ENCODE data around the gene RGS12. TPM values are rescaled to one million over a fixed set of nuclear protein-coding genes. Genes with fewer than 3 reads are reported as not detected.

RGS12 gene
- total and polyA plus RNA-seq, 2 experiments from 2014 or later = 8.0 to 19.0 TPM

DNA sequence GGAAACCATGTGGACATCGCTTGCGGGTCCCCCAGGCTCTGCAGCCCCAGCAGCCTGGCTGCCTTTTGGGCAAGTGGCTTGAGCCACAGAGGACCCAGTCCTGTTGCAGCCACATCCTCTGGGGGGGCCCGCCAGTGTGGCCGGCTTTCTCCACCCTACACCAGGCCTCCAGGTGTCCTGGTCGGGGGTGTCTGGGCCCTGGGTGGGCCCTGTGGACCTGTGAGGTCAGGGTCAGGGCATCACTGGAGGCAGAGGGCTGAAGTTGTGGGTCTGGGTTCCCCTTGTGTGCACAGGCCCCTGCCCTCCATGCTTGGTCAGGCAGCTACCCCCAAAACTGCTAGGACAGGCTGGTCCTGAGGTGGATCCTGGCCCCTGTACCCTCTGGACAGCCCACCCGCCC lies 47.1 kb upstream of the RGS12 start:
- H3K9me3 Mint-ChIP-seq = no peaks in the 10 kb centered on the region; the same call in 2 of the 3 replicates
- no peak overlapping the region for H3K27ac ChIP-seq (ENCODE audit: low read depth)
- H3K4me1 Mint-ChIP-seq = peaks cover 35% of the 10 kb centered on the region
- H3F3A ChIP-seq (replicated peaks; ENCODE audit: low read depth) = no peaks in the 10 kb centered on the region
- H3K36me3 ChIP-seq (ENCODE audit: insufficient read depth) = no peaks in the 10 kb centered on the region
- no peak overlapping the region for H2AFZ ChIP-seq
- peaks cover 8% of the 10 kb centered on the region; the same call in 2 of the 3 replicates for H3K36me3 Mint-ChIP-seq (ENCODE audit: low read depth)
- no peaks in the 10 kb centered on the region for H3K9me2 ChIP-seq (ENCODE audit: insufficient read depth)
- no peak overlapping the region for H3K4me3 ChIP-seq
- no peak for DNase-seq (ENCODE audit: low spot score)
- no peaks in the 10 kb centered on the region for H3K27me3 ChIP-seq (ENCODE audit: insufficient read depth)
- H4K20me1 ChIP-seq (replicated peaks; ENCODE audit: insufficient read depth) = peaks cover 11% of the 10 kb centered on the region
- H3K27me3 Mint-ChIP-seq (ENCODE audit: insufficient read depth, low read depth, poor library complexity) = peaks cover 10% of the 10 kb centered on the region
- H3K4me2 ChIP-seq = no peak overlapping the region
- no peak for ATAC-seq
- H3K4me3 Mint-ChIP-seq = no peak overlapping the region
- no peaks in the 10 kb centered on the region for H3K4me1 ChIP-seq (ENCODE audit: insufficient read depth)
- TF ChIP-seq, protein P1, sequence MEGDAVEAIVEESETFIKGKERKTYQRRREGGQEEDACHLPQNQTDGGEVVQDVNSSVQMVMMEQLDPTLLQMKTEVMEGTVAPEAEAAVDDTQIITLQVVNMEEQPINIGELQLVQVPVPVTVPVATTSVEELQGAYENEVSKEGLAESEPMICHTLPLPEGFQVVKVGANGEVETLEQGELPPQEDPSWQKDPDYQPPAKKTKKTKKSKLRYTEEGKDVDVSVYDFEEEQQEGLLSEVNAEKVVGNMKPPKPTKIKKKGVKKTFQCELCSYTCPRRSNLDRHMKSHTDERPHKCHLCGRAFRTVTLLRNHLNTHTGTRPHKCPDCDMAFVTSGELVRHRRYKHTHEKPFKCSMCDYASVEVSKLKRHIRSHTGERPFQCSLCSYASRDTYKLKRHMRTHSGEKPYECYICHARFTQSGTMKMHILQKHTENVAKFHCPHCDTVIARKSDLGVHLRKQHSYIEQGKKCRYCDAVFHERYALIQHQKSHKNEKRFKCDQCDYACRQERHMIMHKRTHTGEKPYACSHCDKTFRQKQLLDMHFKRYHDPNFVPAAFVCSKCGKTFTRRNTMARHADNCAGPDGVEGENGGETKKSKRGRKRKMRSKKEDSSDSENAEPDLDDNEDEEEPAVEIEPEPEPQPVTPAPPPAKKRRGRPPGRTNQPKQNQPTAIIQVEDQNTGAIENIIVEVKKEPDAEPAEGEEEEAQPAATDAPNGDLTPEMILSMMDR (conservative IDR thresholded peaks at IDR 0.05; ENCODE audit: low read depth in 2 of 2) = no peak
- TF ChIP-seq ZNF331 (CRISPR knock-in tag; IDR thresholded peaks at IDR 0.05; ENCODE audit: low read depth) = no peak
- no peak for TF ChIP-seq POLR2AphosphoS5 (IDR thresholded peaks at IDR 0.05; ENCODE audit: low read depth)
- TF ChIP-seq, protein P2, sequence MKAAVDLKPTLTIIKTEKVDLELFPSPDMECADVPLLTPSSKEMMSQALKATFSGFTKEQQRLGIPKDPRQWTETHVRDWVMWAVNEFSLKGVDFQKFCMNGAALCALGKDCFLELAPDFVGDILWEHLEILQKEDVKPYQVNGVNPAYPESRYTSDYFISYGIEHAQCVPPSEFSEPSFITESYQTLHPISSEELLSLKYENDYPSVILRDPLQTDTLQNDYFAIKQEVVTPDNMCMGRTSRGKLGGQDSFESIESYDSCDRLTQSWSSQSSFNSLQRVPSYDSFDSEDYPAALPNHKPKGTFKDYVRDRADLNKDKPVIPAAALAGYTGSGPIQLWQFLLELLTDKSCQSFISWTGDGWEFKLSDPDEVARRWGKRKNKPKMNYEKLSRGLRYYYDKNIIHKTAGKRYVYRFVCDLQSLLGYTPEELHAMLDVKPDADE (IDR thresholded peaks at IDR 0.05) = no peak
- no peak for TF ChIP-seq EZH2phosphoT487 (IDR thresholded peaks at IDR 0.05; ENCODE audit: unreplicated experiment)
- TF ChIP-seq STAT1 (IDR thresholded peaks at IDR 0.05; ENCODE audit: unreplicated experiment) = no peak
- TF ChIP-seq, protein P3, sequence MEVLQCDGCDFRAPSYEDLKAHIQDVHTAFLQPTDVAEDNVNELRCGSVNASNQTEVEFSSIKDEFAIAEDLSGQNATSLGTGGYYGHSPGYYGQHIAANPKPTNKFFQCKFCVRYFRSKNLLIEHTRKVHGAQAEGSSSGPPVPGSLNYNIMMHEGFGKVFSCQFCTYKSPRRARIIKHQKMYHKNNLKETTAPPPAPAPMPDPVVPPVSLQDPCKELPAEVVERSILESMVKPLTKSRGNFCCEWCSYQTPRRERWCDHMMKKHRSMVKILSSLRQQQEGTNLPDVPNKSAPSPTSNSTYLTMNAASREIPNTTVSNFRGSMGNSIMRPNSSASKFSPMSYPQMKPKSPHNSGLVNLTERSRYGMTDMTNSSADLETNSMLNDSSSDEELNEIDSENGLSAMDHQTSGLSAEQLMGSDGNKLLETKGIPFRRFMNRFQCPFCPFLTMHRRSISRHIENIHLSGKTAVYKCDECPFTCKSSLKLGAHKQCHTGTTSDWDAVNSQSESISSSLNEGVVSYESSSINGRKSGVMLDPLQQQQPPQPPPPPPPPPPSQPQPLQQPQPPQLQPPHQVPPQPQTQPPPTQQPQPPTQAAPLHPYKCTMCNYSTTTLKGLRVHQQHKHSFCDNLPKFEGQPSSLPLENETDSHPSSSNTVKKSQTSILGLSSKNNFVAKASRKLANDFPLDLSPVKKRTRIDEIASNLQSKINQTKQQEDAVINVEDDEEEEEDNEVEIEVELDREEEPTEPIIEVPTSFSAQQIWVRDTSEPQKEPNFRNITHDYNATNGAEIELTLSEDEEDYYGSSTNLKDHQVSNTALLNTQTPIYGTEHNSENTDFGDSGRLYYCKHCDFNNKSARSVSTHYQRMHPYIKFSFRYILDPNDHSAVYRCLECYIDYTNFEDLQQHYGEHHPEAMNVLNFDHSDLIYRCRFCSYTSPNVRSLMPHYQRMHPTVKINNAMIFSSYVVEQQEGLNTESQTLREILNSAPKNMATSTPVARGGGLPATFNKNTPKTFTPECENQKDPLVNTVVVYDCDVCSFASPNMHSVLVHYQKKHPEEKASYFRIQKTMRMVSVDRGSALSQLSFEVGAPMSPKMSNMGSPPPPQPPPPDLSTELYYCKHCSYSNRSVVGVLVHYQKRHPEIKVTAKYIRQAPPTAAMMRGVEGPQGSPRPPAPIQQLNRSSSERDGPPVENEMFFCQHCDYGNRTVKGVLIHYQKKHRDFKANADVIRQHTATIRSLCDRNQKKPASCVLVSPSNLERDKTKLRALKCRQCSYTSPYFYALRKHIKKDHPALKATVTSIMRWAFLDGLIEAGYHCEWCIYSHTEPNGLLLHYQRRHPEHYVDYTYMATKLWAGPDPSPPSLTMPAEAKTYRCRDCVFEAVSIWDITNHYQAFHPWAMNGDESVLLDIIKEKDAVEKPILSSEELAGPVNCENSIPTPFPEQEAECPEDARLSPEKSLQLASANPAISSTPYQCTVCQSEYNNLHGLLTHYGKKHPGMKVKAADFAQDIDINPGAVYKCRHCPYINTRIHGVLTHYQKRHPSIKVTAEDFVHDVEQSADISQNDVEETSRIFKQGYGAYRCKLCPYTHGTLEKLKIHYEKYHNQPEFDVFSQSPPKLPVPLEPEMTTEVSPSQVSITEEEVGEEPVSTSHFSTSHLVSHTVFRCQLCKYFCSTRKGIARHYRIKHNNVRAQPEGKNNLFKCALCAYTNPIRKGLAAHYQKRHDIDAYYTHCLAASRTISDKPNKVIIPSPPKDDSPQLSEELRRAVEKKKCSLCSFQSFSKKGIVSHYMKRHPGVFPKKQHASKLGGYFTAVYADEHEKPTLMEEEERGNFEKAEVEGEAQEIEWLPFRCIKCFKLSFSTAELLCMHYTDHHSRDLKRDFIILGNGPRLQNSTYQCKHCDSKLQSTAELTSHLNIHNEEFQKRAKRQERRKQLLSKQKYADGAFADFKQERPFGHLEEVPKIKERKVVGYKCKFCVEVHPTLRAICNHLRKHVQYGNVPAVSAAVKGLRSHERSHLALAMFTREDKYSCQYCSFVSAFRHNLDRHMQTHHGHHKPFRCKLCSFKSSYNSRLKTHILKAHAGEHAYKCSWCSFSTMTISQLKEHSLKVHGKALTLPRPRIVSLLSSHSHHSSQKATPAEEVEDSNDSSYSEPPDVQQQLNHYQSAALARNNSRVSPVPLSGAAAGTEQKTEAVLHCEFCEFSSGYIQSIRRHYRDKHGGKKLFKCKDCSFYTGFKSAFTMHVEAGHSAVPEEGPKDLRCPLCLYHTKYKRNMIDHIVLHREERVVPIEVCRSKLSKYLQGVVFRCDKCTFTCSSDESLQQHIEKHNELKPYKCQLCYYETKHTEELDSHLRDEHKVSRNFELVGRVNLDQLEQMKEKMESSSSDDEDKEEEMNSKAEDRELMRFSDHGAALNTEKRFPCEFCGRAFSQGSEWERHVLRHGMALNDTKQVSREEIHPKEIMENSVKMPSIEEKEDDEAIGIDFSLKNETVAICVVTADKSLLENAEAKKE (CRISPR knock-in tag; IDR thresholded peaks at IDR 0.05) = no peak
- TF ChIP-seq, protein P4, sequence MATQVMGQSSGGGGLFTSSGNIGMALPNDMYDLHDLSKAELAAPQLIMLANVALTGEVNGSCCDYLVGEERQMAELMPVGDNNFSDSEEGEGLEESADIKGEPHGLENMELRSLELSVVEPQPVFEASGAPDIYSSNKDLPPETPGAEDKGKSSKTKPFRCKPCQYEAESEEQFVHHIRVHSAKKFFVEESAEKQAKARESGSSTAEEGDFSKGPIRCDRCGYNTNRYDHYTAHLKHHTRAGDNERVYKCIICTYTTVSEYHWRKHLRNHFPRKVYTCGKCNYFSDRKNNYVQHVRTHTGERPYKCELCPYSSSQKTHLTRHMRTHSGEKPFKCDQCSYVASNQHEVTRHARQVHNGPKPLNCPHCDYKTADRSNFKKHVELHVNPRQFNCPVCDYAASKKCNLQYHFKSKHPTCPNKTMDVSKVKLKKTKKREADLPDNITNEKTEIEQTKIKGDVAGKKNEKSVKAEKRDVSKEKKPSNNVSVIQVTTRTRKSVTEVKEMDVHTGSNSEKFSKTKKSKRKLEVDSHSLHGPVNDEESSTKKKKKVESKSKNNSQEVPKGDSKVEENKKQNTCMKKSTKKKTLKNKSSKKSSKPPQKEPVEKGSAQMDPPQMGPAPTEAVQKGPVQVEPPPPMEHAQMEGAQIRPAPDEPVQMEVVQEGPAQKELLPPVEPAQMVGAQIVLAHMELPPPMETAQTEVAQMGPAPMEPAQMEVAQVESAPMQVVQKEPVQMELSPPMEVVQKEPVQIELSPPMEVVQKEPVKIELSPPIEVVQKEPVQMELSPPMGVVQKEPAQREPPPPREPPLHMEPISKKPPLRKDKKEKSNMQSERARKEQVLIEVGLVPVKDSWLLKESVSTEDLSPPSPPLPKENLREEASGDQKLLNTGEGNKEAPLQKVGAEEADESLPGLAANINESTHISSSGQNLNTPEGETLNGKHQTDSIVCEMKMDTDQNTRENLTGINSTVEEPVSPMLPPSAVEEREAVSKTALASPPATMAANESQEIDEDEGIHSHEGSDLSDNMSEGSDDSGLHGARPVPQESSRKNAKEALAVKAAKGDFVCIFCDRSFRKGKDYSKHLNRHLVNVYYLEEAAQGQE (IDR thresholded peaks at IDR 0.05; ENCODE audit: unreplicated experiment) = no peak
- no peak for TF ChIP-seq CREB1 (CRISPR knock-in tag; IDR thresholded peaks at IDR 0.05; ENCODE audit: low read depth)
- no peak for TF ChIP-seq NANOG (IDR thresholded peaks at IDR 0.05; ENCODE audit: borderline replicate concordance)
- TF ChIP-seq ZNF114 (CRISPR knock-in tag; IDR thresholded peaks at IDR 0.05) = no peak
- TF ChIP-seq EZH2 (IDR thresholded peaks at IDR 0.05; ENCODE audit: low read depth, unreplicated experiment) = no peak
- TF ChIP-seq JUNB (IDR thresholded peaks at IDR 0.05; ENCODE audit: unreplicated experiment) = no peak
- H3K27ac Mint-ChIP-seq = no peak overlapping the region
- no peaks in the 10 kb centered on the region for H3K79me2 ChIP-seq (replicated peaks; ENCODE audit: insufficient read depth)

All from GM23338 (cell line).